ENCODE data around the gene FRMD5.

- TF ChIP-seq CTCF (IDR thresholded peaks at IDR 0.05) (no peak), POLR2A (IDR thresholded peaks at IDR 0.05) (no peak)
These were observed 335.5 kb downstream of the FRMD5 start for GRCh38 chr15:43859546-43859945.
